SIG-M5 (cell line): ENCODE results near the gene TAOK3.
"Not testable (repeated sequence)": the region's sequence is repeated elsewhere in the genome, so short reads cannot be mapped to it uniquely, and the experiment has no call there.

Experiments used
- DNase-seq: peaks from one replicate; lab custom pipeline; 2025; lab: John Stamatoyannopoulos, UW

The TAOK3 gene

GRCh38 chr12:118299791-118300460 is 72.8 kb downstream of the TAOK3 start:
- no peak for DNase-seq

DNA sequence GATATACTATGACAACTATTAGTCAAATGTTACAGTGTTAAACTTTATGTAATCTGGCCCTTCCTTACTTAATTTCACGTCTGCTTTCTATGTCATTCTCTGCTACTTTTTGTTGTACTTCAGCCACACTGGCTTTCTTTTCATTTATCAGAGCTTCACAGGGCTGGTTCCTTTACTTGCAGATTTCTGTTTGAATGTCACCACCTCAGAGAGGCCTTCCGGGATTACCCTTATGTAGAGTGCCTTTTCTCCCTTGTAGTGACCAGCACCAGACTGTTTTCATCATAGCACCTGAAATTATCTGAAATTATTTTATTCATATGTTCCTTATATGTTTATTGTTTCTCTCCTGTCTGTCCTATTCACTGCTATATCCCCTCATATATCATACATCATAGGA is 75.4 kb downstream of the TAOK3 start:
- no peak for DNase-seq

- DNase-seq, result no peak
Measured at GRCh38 chr12:118292836-118293235, 79.9 kb downstream of the TAOK3 start.

GRCh38 chr12:118290130-118290529 is 82.6 kb downstream of the TAOK3 start:
- no peak for DNase-seq

DNA sequence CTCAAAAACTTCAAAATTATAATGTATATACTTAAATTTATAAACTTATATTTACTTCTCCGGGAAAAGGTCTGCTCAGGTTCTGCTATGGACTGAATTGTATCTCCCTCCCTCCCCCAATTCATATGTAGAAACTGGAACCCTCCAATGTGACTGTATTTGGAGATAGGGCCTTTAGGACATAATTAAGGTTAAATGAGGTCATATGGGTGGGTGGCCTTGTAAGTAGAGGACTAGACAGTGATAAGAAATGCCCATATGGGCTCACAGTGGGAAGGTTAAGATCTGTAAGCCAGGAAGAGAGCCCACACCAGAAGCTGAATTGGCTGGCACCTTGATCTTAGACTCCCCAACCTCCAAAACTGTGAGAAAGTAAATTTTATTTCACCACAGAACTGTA is 84.5 kb downstream of the TAOK3 start:
- no peak for DNase-seq

GRCh38 chr12:118287728-118288127 is 85.0 kb downstream of the TAOK3 start:
- DNase-seq, result no peak

GRCh38 chr12:118282767-118283166 is 89.9 kb downstream of the TAOK3 start:
- no peak for DNase-seq

- DNase-seq, result not testable (repeated sequence)
Measured at GRCh38 chr12:118278288-118278687, 94.4 kb downstream of the TAOK3 start.

- DNase-seq, result no peak
Measured at GRCh38 chr12:118274066-118274465, 98.6 kb downstream of the TAOK3 start.

DNA sequence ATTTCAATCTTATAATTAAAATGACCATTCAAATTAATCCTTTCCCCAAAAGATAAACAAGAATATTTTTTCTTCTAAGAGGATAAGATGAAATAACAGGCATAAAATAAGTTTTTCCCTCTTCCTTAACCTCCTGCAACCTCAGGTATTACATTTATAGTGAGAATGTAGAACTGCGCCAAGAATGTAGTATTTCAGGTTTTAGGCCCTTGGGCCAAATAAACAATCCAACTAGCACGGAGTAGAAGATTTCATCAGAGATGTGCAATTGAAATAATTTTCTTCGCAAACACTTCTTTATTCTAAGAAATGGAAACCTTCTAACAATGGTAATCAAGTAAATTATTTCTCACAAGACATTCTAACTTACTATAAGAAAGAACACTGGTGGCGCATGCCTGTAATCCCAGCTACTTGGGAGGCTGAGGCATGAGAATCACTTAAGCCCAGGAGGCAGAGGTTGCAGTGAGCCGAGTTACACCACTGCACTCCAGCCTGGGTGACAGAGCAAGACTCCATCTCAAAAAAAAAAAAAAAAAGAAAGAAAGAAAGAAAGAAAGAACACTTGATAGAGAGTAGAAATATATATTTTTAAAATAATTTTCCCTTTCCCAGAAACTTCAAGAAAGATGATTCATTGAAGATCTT is 100.8 kb downstream of the TAOK3 start:
- DNase-seq, result no peak

DNA sequence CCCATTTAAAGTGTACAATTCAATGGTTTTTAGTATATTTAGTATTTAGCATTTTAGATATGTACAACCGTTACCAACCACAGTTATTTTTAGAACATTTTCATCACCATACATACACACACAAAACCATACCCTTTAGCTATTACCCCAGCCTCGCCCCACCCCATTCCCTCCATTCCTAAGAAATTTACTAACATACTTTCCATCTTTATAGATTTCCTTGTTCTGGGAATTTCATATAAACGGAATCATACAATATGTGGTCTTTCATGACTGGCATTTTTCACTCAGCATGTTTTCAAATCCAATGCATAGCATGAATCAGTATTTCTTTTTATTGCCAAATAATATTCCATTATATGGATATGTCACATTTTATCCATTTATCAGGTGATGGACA is 101.5 kb downstream of the TAOK3 start:
- DNase-seq, result no peak

- no peak for DNase-seq
Measured at GRCh38 chr12:118269806-118270205, 102.9 kb downstream of the TAOK3 start.

- no peak for DNase-seq
Measured at GRCh38 chr12:118259079-118259478, 113.6 kb downstream of the TAOK3 start.

GRCh38 chr12:118256352-118256751 is 116.4 kb downstream of the TAOK3 start:
- DNase-seq, result no peak

GRCh38 chr12:118249547-118249946 is 123.2 kb downstream of the TAOK3 start:
- DNase-seq, result no peak

- not testable (repeated sequence) for DNase-seq
Measured at GRCh38 chr12:118245886-118246285, 126.8 kb downstream of the TAOK3 start.

- DNase-seq, result no peak
Measured at GRCh38 chr12:118238888-118239287, 133.8 kb downstream of the TAOK3 start.

- DNase-seq, result no peak
Measured at GRCh38 chr12:118237908-118238307, 134.8 kb downstream of the TAOK3 start.

GRCh38 chr12:118237052-118237665 is 135.5 kb downstream of the TAOK3 start:
- peak; percentile 78 for DNase-seq

DNA sequence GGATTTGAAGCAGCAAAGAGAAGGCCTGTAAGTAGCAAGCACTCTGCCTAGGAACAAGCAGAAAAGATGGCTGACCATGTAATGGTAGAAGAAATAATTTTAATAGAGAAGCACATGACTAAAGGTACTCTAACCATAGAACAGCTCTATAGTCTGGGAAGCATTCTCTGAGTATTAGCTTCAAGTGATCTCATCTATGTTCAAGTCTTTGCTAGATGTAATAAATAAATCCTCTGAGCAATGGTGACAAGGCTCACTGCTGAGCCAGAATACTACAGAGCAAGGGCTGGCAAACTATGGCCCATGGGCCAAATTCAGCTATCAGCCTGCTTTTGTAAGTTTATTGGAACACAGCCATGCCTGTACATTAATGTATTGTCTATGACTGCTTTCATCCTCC is 152.0 kb downstream of the TAOK3 start:
- no peak for DNase-seq

- no peak for DNase-seq
Measured at GRCh38 chr12:118219772-118220171, 152.9 kb downstream of the TAOK3 start.

DNA sequence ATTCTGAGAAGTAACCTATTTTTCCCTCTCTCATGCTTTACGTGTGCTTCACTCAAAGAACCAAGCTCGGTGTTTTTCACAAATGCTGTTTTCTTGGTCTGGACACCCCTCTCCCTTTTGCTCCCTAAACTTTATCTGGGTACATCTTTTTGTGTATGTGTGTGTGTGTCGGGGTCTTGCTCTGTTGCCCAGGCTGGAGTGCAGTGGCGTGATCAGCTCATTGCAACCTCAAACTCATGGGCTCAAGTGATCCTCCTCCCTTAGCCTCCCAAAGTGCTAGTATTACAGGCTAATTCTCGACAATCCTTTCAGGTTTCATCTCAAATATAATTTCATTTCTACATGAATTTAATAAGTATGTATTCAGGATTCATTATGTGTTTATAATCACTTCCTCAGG is 153.6 kb downstream of the TAOK3 start:
- no peak for DNase-seq

DNA sequence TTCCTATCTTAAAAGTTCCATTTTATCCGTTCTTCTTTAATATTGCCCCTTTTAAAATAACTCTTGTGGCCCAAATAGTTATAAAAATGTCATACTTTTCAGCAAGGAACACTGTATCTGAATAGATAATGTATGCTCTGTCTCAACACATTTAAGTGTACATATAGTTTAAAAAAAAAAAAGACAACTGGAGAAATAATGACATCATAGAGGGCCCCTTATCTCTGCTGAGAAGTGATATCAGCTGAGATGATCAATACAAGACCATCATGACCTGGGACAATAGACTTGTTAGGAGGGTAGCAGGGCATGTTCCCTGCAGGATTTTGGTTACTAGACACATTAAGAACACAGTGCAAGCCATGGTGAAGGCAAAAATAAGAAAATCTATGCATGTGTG is 159.3 kb downstream of the TAOK3 start:
- DNase-seq, result no peak

GRCh38 chr12:118212606-118213005 is 160.1 kb downstream of the TAOK3 start:
- no peak for DNase-seq
